Glutamatergic neuron (in vitro differentiated cells): ENCODE data around the gene RCN2. TPM values are rescaled to one million over a fixed set of nuclear protein-coding genes. Genes with fewer than 3 reads are reported as not detected.

ENCODE experiments used
- DNase-seq: peaks from one replicate; pipeline ENCODE4 v3.0.0; 2022
- H3K27ac Mint-ChIP-seq: one replicate; pipeline ENCODE4 v1.8.0; 2020; ENCODE audit warnings: mild to moderate bottlenecking, mixed read lengths, inconsistent platforms; ENCODE audit not compliant: unreplicated experiment
- H3K27me3 Mint-ChIP-seq: one replicate; pipeline ENCODE4 v1.8.0; 2020; ENCODE audit warnings: mild to moderate bottlenecking, moderate library complexity, mixed read lengths, inconsistent platforms; ENCODE audit not compliant: unreplicated experiment
- H3K36me3 Mint-ChIP-seq: one replicate; pipeline ENCODE4 v1.8.0; 2020; ENCODE audit warnings: mild to moderate bottlenecking, mixed read lengths, inconsistent platforms; ENCODE audit not compliant: unreplicated experiment
- H3K4me1 Mint-ChIP-seq: one replicate; pipeline ENCODE4 v1.8.0; 2020; ENCODE audit warnings: mild to moderate bottlenecking, low read depth, mixed read lengths, inconsistent platforms; ENCODE audit not compliant: unreplicated experiment
- H3K4me3 Mint-ChIP-seq: one replicate; pipeline ENCODE4 v1.8.0; 2020; ENCODE audit warnings: mild to moderate bottlenecking, mixed read lengths, inconsistent platforms; ENCODE audit not compliant: unreplicated experiment
- H3K9me3 Mint-ChIP-seq: one replicate; pipeline ENCODE4 v1.8.0; 2020; ENCODE audit warnings: mild to moderate bottlenecking, moderate library complexity, mixed read lengths, inconsistent platforms; ENCODE audit not compliant: unreplicated experiment
- CTCF ChIP-seq: fragments of 200-600 bp; sonication (generic); IDR thresholded peaks from one replicate; pipeline ENCODE4 v1.5.0; 2021; ENCODE audit not compliant: partially characterized antibody, unreplicated experiment
- total RNA-seq: library from RNA; stranded (reverse); fragmentation: NEBNext Ultra II Directional; extraction: Animal tissue kit (Norgen Biotek cat#: 25700); gene quantifications from one replicate; pipeline ENCODE4 v1.2.1, GENCODE V29; 2021; ENCODE audit not compliant: unreplicated experiment

RCN2 gene
- total RNA-seq, 1 donor from 2014 or later, result 137 TPM

DNA sequence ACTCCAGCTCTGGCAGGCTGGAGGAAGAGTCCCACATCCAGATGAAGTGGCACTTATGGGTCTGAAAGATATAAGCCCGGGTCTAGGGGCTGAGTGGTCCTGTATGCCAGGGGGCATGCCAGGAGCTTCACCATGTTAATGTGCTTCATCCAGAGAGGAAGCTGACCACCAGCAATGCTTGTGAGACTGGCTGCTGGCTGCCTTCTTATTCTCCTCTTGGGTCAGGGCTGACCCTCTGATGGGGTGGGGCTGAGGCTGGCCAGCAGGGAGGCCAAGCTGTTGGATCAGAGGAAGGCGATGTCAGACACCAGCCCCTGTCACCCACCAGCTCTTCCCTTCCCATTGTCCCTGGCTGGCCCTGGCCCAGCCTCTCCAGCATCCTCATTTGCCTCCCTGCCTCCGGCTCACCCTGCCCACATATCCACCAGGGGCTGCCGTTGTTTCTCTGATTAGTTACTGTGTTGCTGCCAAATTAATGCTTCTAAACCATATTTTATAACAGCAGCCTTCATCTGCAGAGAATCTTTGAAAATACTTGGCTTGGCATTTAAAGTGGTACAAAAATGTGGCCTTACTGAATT, 43.0 kb downstream of the RCN2 start:
- H3K4me1 Mint-ChIP-seq, result no peaks in the 10 kb centered on the region
- H3K27me3 Mint-ChIP-seq, result peaks cover 3% of the 10 kb centered on the region
- peaks cover 10% of the 10 kb centered on the region for H3K36me3 Mint-ChIP-seq
- H3K4me3 Mint-ChIP-seq, result no peak overlapping the region
- DNase-seq, result no peak
- TF ChIP-seq CTCF, result no peak
- H3K27ac Mint-ChIP-seq, result no peak overlapping the region
- no peaks in the 10 kb centered on the region for H3K9me3 Mint-ChIP-seq

DNA sequence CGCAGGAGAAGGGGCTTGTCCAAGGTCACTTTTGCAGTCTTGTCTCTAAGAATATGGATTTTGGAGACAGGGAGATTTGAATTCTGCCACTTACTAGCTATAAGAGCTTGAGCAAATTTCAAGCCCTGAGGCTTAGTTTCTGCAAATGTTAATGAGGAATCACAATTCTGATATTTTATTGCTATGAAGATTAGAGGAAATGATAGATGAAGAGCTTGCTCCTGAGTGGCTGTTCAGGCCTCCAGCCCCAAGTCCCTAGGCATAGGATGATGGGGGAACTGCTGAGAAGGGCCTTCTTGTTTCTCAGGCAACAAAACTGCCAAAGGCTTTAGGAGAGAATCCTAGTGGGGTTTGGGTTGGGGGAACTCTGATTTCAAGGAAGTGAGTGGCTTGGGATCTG, 44.6 kb downstream of the RCN2 start:
- Mint-ChIP-seq H3K9me3 (peaks cover 3% of the 10 kb centered on the region), H3K4me3 (no peak overlapping the region), H3K36me3 (peaks cover 14% of the 10 kb centered on the region), H3K4me1 (no peaks in the 10 kb centered on the region), H3K27me3 (peaks cover 3% of the 10 kb centered on the region), H3K27ac (no peak overlapping the region)
- no peak for DNase-seq
- no peak for TF ChIP-seq CTCF

DNA sequence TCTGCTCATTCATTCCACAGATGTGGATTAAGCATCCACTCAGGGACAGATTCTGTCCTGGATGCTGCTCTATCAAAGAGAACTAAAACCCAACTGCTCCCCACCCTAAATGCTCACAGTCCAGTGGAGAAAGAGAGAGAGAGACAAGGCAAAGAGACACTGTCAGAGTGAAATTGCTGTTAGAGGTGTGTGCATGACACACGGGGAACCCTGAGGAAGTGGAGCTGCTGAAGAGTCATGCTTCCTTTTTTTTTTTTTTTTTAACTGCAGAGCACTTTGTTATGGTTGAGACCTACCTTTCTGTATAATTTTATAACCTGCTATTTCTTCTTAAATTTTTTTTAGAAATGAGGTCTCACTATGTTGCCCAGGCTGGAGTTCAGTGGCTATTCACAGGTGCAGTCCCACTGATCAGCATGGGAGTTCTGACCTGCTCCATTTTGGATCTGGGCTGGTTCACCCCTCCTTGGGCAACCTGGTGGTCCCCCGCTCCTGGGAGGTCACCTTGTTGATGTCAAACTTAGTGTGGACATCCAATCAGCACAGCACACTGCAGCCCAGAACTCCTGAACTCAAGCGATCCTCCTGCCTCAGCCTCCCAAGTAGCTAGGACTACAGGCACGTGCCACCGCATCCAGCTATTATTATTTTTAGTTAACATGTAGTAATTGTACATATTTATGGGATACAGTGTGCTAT, 45.2 kb downstream of the RCN2 start:
- peaks cover 14% of the 10 kb centered on the region for H3K36me3 Mint-ChIP-seq
- H3K27ac Mint-ChIP-seq, result no peak overlapping the region
- no peak for DNase-seq
- H3K4me3 Mint-ChIP-seq, result no peak overlapping the region
- no peak for TF ChIP-seq CTCF
- no peaks in the 10 kb centered on the region for H3K4me1 Mint-ChIP-seq
- peaks cover 3% of the 10 kb centered on the region for H3K9me3 Mint-ChIP-seq
- peaks cover 3% of the 10 kb centered on the region for H3K27me3 Mint-ChIP-seq

GRCh38 chr15:76978522-76979330, 47.2 kb downstream of the RCN2 start:
- Mint-ChIP-seq H3K9me3 (peaks cover 3% of the 10 kb centered on the region), H3K27ac (no peak overlapping the region), H3K27me3 (peaks cover 5% of the 10 kb centered on the region), H3K4me1 (no peaks in the 10 kb centered on the region), H3K4me3 (no peak overlapping the region), H3K36me3 (peaks cover 14% of the 10 kb centered on the region)
- no peak for TF ChIP-seq CTCF
- DNase-seq, result no peak
